HG03342 (cell line): ENCODE measurements around the gene TROAP.
"Not testable (repeated sequence)": the region's sequence is repeated elsewhere in the genome, so short reads cannot be mapped to it uniquely, and the experiment has no call there.

Experiments
- ATAC-seq: cut with Tn5 transposase; IDR thresholded peaks from one replicate; pipeline ENCODE4 v1.9.1; 2021; ENCODE audit warnings: mild to moderate bottlenecking, moderate library complexity; ENCODE audit not compliant: unreplicated experiment

Gene TROAP

DNA sequence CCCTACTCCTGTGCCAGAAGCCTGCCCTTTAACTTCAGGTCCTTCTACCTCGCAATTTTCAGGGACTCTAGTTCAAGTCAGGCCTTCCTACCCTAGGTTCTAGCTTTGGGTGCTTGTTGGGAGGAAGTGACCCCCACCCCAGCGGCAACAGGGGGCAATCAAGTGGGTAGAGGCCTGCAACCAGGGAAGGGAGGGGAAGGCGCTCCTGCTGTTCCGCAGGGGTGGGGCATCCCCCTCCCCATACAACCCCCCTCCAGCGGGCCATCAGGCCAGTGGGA, 28.3 kb upstream of the TROAP start:
- no peak for ATAC-seq

DNA sequence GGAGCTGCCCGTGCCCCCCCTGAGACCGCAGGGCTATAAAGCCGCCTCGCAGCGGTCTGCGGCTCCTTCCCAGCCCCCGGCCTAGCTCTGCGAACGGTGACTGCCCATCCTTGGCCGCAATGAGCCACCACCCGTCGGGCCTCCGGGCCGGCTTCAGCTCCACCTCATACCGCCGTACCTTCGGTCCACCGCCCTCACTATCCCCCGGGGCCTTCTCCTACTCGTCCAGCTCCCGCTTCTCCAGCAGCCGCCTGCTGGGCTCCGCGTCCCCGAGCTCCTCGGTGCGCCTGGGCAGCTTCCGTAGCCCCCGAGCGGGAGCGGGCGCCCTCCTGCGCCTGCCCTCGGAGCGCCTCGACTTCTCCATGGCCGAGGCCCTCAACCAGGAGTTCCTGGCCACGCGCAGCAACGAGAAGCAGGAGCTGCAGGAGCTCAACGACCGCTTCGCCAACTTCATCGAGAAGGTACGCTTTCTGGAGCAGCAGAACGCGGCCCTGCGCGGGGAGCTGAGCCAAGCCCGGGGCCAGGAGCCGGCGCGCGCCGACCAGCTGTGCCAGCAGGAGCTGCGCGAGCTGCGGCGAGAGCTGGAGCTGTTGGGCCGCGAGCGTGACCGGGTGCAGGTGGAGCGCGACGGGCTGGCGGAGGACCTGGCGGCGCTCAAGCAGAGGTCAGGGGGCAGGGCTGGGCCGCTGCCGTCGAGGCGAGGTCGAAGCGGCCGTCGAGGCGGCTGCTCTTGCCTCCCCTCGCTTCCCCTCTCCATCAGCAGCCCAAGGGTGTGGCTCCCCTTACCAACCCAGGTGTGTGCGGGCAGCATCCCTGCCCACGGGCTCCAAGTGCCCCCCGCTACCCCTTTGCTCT, 27.7 kb upstream of the TROAP start, which contains the start of gene PRPH:
TSS of gene PRPH (plus strand) at position 66 of the 855 bp plus-strand sequence. CDS start at position 120, 54 bp downstream.
- ATAC-seq: no peak

DNA sequence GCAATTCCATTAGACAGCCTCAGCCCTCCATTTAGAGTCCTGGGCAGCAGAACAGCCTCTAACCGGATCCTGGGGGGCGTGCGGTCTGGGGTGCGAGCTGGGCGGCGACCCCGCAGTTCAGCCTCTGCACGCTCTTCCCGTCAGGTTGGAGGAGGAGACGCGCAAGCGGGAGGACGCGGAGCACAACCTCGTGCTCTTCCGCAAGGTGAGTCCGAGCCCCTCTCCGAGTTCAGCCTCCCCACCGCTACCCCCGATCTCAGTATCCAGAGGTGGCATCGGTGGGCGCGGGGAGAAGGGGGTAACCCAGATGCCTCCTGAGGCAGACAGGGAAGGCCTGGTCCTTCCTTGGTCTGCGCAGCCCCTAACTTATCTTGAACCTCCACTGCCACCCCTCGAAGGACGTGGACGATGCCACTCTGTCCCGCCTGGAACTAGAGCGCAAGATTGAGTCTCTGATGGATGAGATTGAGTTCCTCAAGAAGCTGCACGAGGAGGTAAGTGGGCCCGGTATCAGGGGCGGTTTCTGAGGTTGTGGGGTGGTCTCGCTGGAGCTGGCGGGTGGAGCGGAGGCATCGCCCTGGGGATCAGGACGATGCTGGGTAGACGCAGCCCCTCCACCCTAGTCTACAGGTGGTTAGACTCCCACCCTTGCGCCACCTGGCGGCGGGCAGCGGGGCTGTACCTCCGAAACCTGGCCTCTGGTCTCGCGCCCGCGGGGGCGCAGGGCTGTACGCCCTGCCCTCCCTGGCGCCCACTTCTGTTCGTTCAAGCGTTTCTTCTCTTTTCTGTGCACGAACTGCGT, 26.8 kb upstream of the TROAP start:
- ATAC-seq: no peak

DNA sequence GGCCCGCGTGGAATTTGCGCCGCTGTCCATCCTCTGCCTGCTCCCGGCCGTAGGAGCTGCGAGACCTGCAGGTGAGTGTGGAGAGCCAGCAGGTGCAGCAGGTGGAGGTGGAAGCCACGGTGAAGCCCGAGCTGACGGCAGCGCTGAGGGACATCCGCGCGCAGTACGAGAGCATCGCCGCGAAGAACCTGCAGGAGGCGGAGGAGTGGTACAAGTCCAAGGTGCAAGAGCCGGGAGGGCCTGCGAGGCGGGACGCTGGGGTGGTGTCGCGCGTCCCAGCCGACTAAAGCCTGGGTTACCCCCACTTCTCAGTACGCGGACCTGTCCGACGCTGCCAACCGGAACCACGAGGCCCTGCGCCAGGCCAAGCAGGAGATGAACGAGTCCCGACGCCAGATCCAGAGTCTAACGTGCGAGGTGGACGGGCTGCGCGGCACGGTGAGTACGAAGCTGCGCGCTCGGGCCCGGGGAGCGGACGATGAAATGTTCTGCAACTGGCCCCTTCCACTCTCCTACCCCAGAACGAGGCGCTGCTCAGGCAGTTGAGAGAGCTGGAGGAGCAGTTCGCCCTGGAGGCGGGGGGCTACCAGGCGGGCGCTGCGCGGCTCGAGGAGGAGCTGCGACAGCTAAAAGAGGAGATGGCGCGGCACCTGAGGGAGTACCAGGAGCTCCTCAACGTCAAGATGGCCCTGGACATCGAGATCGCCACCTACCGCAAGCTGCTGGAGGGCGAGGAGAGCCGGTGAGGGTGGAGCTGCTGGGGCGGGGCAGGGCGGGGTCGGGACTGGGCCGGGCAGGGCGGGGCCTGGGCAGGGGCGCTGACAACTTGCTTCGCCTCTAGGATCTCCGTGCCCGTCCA, 26.0 kb upstream of the TROAP start:
- ATAC-seq: no peak

DNA sequence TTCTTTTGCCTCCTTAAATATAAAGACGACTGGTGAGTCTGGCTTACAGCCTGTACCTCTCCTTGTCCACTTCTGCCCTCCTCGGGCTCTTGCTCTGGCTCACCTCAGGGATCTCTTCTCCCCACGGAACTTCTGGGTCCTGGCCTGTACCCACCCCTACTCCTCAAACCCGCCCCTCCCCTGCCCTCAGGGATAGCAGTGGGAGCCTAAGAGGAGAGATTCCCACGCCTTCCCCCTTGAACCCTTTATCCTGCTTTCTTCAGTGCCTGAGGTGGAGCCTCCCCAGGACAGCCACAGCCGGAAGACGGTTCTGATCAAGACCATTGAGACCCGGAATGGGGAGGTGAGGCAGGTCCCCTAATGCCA, 25.4 kb upstream of the TROAP start:
- ATAC-seq: no peak

DNA sequence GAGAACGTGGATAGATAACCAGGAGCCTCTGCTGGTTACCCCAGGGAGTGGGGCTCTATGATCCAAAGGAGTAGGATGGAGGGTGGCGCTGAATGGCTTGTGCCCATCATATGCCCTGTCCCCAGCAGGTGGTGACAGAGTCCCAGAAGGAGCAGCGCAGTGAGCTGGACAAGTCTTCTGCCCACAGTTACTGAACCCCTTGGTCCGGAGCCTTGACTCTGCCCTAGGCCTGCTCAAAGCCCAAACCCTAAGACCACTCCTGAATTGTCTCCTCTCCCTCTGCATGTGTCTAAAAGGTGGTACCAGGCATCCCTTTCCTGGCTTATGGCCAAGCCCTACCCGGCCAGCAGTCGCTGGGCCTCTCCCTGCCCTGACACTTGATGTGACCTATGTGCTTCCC, 24.9 kb upstream of the TROAP start:
- ATAC-seq: no peak

DNA sequence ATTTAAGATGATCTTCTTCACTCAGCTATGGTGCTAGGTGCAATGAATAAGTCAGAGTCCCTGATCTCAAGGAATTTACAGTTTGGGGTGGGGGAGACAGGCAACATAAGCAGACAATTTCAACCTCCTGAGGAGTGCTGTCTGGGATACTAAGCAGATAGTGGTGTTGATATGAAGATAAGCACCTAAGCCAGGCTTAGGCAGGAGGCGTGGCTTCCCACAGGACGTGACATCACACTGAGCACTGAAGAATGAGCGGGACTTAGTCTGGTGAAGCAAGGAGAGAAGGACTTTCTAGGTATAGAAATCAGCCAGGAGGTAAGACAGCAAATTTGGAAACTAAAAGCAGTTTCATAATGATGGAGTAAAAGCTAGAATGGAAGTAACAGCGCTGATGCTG, 21.3 kb upstream of the TROAP start:
- ATAC-seq: no peak

DNA sequence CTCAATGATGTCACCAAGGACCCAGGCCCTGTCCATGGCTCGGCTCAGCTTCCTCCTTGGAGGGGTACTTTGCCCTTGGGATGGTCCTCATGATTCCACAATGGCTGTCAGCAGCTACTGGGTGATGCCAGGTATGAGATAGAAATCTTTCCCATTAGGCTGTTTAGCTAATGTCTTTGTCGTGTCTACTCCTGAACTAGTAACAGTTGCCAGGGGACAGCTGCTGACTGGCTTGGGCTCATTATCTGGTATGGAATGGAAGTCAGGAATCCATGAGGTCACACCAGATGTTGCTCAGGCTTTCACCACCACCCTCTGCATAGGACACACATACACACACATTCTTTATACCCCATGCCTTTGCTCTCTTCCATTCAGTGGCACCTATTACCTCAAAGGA, 18.9 kb upstream of the TROAP start:
- ATAC-seq: no peak

DNA sequence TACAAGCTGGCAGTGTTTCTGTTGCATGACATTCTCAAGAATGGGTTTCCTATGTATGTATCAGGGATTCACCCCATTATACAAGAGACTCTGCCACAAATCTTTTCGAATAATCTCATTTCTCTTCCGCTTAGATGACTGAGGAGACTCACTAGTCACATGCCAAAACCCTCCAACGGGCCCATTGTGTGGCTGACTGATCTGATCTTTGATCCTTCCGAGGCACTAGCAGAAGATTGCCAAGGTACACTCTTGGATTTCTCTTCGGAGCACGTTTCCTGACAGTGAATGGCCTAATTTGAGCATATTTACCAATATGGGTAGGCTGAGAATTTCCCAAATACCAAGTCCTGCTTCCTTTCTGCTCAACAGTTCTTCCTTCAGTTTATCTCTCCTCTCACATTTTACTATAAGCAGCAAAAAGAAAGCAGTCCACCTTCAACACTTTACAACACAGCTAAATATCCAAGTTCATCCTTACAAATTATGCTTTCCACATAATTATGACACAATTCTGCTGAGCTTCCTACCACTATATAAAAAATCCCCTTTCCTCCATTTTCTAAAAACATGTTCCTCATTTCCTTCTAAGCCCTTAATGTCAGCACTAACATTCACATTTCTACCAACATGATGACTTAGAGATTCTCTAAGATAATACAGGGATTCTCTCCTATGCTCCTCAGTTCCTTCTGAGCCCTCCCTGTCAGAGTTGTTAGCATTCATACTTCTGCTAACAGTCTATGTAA, 17.1 kb upstream of the TROAP start:
- no peak for ATAC-seq

DNA sequence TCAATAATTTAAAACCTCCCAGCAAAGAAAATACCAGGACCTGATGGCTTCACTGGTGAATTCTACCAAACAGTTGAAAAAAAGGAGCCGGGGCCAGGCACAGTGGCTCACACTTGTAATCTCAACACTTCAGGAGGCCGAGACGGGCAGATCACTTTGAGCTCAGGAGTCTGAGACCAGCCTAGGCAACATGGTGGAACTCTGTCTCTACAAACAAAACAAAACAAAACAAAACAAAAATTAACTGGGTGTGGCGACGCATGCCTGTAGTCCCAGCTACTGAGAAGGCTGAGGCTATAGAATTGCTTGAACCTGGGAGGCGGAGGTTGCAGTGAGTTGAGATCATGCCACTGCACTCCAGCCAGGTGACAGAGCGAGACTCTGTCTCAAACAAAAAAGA, 13.7 kb upstream of the TROAP start:
- ATAC-seq: no peak

DNA sequence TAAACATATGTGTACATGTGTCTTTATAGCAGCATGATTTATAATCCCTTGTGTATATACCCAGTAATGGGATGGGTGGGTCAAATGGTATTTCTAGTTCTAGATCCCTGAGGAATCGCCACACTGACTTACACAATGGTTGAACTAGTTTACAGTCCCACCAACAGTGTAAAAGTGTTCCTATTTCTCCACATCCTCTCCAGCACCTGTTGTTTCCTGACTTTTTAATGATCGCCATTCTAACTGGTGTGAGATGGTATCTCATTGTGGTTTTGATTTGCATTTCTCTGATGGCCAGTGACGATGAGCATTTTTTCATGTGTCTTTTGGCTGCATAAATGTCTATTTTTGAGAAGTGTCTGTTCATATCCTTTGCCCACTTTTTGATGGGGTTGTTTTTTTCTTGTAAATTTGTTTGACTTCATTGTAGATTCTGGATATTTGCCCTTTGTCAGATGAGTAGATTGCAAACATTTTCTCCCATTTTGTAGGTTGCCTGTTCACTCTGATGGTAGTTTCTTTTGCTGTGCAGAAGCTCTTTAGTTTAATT, 12.5 kb upstream of the TROAP start:
- ATAC-seq: not testable (repeated sequence)

DNA sequence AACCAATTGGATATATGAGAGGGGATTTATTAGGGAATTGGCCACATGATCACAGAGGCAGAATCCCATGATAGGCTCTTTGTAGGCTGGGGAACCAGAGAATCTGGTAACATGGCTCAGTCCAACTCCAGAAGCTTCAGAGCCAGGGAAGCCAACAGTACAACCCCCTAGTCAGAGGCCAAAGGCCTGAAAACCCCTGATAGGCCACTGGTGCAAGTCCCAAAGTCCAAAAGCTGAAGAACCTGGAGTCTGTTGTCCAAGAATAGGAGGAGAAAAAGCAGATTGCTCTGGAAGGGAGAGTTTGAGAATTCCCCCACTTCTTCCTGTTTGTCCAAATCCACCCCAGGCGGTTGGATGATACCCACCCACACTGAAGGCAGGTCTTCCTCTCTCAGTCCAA, 8.2 kb upstream of the TROAP start:
- ATAC-seq: no peak

DNA sequence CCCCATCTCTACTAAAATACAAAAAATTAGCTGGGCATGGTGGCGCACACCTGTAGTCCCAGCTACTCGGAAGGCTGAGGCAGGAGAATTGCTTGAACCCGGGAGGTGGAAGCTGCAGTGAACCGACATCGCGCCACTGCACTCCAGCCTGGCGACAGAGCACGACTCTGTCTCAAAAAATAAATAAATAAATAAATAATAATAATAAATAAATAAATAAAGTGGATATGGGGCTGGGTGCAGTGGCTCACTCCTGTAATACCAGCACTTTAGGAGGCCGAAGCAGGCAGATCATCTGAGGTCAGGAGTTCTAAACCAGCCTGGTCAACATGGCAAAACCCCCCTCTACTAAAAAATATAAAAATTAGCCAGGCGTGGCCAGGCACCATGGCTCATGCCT, 5.9 kb upstream of the TROAP start:
- ATAC-seq: not testable (repeated sequence)

DNA sequence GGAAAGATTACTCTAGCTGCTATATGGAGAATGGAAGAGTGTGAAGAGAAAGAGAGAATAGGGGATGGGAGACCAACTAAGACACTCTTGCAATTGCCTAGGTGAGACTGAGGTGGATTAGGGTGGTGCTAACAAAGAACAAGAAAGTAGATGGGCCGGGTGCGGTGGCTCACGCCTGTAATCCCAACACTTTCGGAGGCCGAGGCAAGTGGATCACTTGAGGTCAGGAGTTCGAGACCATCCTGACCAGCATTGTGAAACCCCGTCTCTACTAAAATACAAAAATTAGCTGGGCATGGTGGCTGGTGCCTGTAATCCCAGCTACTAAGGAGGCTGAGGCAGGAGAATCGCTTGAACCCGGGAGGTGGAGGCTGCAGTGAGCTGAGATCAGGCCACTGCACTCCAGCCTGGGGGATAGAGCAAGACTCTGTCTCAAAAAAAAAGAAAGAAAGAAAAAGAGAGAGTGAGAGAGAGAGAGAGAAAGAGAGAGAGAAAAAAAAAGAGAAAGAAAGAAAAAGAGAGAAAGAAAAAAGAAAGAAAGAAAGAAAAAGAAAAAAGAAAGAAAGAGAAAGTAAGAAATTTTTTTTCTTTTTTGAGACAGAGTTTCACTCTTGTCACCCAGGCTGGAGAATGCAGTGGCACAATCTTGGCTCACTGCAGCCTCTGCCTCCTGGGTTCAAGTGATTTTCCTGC, 2.5 kb upstream of the TROAP start:
- ATAC-seq: not testable (repeated sequence)

DNA sequence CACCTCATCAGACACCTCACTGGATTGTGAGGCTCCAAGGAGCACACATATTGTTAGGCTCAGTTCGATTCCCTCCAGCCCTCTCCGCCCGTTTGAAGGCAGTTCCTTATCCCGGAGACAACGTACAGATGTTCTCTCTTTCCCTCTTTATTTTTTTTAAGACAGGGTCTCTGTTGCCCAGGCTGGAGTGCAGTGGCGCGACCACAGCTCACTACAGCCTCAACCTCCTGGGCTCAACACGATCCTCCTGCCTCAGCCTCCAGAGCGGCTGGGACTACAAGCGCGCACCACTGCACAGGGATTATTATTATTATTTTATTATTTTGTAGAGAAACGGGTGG, 718 bp upstream of the TROAP start:
- no peak for ATAC-seq

DNA sequence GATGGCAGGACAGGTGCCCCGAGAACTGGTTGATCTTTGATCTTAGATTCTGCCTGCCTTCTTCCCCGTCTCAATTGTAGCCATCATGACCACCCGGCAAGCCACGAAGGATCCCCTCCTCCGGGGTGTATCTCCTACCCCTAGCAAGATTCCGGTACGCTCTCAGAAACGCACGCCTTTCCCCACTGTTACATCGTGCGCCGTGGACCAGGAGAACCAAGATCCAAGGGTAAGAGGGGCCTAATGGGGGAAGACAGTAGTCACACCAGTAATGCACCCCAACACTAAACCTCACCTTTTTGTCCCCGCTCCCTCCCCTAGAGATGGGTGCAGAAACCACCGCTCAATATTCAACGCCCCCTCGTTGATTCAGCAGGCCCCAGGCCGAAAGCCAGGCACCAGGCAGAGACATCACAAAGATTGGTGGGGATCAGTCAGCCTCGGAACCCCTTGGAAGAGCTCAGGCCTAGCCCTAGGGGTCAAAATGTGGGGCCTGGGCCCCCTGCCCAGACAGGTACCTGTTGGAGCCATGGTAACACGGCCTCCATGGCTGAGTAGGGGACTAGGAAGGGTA, 556 bp downstream of the TROAP start:
- no peak for ATAC-seq

DNA sequence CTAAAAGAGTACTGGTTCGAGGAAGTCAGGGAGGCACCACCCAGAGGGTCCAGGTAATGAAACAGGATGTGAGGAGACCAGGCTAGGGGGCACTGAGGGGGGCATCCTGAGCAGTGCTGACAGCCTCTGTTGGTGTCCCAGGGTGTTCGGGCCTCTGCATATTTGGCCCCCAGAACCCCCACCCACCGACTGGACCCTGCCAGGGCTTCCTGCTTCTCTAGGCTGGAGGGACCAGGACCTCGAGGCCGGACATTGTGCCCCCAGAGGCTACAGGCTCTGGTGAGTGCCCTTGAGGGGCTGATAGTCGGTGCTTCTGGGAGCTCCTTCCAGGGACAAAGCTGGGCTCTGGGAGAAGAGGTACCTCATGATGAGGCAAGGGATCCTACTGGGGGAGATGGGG, 2.6 kb downstream of the TROAP start:
- no peak for ATAC-seq

DNA sequence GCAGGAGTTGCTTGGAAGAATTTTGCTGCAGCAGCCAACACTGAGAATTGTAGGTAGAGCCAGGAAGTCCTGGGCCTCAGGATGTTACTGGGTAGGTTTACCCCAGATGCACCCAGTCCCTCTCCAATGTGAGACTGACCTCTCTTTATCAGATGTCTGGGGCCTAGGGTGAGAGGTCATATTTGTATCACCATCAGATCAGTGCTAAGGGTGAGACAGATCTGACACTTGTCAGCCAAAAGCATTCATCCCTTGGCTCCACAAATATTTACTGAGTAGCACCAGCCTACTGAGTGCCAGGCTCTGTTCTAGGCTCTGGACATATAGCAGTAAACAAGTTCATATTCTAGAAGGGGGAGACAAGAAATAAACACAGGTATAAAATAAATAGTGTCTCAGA, 4.3 kb downstream of the TROAP start:
- ATAC-seq: no peak

DNA sequence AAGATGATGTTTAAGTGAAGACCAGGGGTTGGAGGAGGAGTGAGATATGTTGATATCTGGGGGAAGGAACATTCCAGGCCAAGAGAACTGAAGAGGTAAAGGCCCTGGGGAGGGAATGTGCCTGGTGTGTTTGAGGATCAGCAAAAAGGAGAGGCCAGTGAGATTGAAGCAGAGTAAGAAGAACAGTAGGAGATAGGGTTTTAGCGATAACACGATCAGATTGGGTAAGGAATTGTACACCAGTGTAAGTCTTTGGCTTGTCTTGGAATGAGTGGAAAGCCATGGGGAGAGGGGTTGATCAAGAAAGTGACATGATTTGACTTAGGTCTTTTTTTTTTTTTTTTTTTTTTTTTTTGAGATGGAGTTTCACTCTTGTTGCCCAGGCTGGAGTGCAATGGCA, 4.8 kb downstream of the TROAP start:
- ATAC-seq: no peak

DNA sequence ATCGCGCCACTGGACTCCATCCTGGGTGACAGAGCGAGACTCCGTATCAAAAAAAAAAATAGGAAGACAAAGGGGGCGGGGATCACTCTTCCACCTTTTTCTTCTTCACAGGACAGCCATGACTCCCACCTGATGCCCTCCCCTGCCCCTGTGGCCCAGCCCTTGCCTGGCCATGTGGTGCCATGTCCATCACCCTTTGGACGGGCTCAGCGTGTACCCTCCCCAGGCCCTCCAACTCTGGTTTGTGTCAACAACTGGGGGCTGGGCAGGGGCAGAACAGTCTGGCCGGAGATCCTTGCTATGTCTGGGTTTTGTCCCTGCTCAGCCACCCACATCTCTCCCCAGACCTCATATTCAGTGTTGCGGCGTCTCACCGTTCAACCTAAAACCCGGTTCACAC, 5.8 kb downstream of the TROAP start:
- no peak for ATAC-seq
